Activated CD4-positive, alpha-beta T cell treated with anti-CD3 and anti-CD28 coated beads, Interleukin-2, amount 10 ng/mL, durations not matched to agents 7 days and 5 days (primary cell): ENCODE results near the gene PMM1. TPM values are rescaled to one million over a fixed set of nuclear protein-coding genes. Genes with fewer than 3 reads are reported as not detected.
"Not testable (repeated sequence)": the region's sequence is repeated elsewhere in the genome, so short reads cannot be mapped to it uniquely, and the experiment has no call there.

Source experiments
- CTCF ChIA-PET: fragments of 350-600 bp; sonication (Branson Sonifier 250); formaldehyde crosslinking; loops from one replicate; lab custom pipeline; 2021; ENCODE audit warnings: antibody characterized with exemption; lab: Charles Lee
- POLR2A ChIA-PET: fragments of 350-600 bp; sonication (Branson Sonifier 250); formaldehyde crosslinking; loops from one replicate; lab custom pipeline; 2021; ENCODE audit warnings: antibody characterized with exemption; lab: Charles Lee
- DNase-seq: peaks from one replicate; pipeline ENCODE4 v3.0.0-alpha.2; 2020
- H3K27ac Mint-ChIP-seq: one replicate; pipeline ENCODE4 v1.8.0; 2021; ENCODE audit warnings: mild to moderate bottlenecking, moderate library complexity, mixed read lengths
- H3K27me3 Mint-ChIP-seq: one replicate; pipeline ENCODE4 v1.8.0; 2021; ENCODE audit warnings: mixed read lengths
- H3K36me3 Mint-ChIP-seq: one replicate; pipeline ENCODE4 v1.8.0; 2021; ENCODE audit warnings: low read depth, mixed read lengths
- H3K4me1 Mint-ChIP-seq: one replicate; pipeline ENCODE4 v1.8.0; 2021; ENCODE audit warnings: mixed read lengths
- H3K4me3 Mint-ChIP-seq: one replicate; pipeline ENCODE4 v1.8.0; 2021; ENCODE audit warnings: mild to moderate bottlenecking, moderate library complexity, mixed read lengths
- H3K9me3 Mint-ChIP-seq: one replicate; pipeline ENCODE4 v1.8.0; 2021; ENCODE audit warnings: mixed read lengths
- total RNA-seq, 2 experiments: library from RNA; stranded (reverse); gene quantifications; one replicate each; pipeline ENCODE4 v1.2.3, GENCODE V29; 2021

Gene PMM1
- total RNA-seq, 2 experiments from 2014 or later = 33.7 to 39.7 TPM

DNA sequence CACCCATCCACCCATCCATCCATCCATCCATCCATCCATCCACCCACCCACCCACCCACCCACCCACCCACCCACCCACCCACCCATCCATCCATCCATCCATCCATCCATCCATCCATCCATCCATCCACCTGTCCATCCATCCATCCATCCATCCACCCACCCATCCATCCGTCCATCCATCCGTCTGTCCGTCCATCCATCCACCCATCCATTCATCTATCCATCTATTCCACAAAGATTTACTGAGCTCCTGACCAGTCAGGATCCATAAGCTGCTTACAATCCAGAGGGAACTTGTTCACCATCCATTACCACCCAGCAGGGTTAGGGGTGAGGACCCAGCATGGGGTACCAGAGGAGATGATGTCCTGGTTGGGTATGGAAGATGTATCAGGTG, 17.3 kb downstream of the PMM1 start:
- H3K36me3 Mint-ChIP-seq, DNase-seq, H3K9me3 Mint-ChIP-seq, H3K27ac Mint-ChIP-seq, POLR2A ChIA-PET, H3K4me1 Mint-ChIP-seq, H3K4me3 Mint-ChIP-seq, H3K27me3 Mint-ChIP-seq: not testable (repeated sequence)
- CTCF ChIA-PET = interaction anchor here (0.6 kb wide), 2 partner anchors 9 to 18 kb away, joined by 3 to 4 read pairs; no protein-coding TSS in a partner anchor

DNA sequence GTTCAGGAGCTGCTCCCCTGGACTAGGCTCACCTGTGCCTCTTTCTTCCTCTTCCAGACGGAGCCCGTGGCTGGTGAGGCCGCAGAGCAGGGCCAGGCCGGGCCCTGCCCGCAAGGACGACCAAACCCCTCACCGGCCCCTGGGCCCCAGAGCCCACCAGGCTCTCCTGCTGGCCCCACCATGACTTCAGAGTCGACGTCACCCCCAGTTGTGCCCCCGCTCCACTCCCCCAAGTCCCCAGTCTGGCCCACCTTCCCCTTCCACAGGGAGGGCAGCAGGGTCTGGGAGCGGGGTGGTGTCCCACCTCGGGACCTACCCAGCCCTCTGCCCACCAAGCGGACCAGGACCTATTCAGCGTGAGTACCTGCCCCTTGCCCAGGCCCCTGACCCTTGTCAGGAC, 17.9 kb downstream of the PMM1 start:
- peaks cover 2% of the 10 kb centered on the region for H3K36me3 Mint-ChIP-seq
- ChIA-PET CTCF (interaction anchor here (1.1 to 2.5 kb wide), 2 partner anchors 11 to 168 kb away, joined by 4 to 7 read pairs; partner anchors contain the start of gene CSDC2), POLR2A (no interaction called here)
- no peaks in the 10 kb centered on the region for H3K27me3 Mint-ChIP-seq
- no peak overlapping the region for H3K4me3 Mint-ChIP-seq
- no peaks in the 10 kb centered on the region for H3K9me3 Mint-ChIP-seq
- H3K27ac Mint-ChIP-seq = no peak overlapping the region
- DNase-seq = no peak
- H3K4me1 Mint-ChIP-seq = peaks cover 2% of the 10 kb centered on the region

DNA sequence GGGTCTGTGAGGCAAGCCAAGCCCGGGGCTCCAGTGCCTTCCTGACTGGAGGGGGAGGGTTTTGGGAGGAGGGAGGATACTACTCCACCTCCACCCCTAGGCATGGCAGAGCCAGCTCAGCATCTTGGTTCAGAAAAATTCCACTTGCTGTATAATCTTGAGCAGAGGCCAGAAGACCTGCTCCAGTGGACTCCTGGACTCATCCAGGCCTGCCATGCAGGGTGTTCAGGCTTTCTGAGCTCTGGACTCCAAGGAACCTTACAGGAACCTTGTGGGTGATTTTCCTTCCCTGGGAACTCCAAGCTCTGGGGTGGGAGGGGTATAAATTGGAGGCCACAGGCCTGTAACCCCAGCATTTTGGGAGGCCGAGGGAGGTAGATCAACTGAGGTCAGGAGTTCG, 19.4 kb downstream of the PMM1 start:
- Mint-ChIP-seq H3K4me1 (peaks cover 4% of the 10 kb centered on the region), H3K36me3 (no peaks in the 10 kb centered on the region), H3K27me3 (no peaks in the 10 kb centered on the region), H3K27ac (no peak overlapping the region), H3K4me3 (no peak overlapping the region), H3K9me3 (no peaks in the 10 kb centered on the region)
- DNase-seq = no peak
- POLR2A ChIA-PET = interaction anchor here (0.6 kb wide), 1 partner anchor 11 kb away, joined by 3 read pairs; no protein-coding TSS in a partner anchor
- CTCF ChIA-PET = interaction anchor here (1.8 to 2.5 kb wide), 2 partner anchors 9 kb away, joined by 5 to 7 read pairs; partner anchors contain the start of gene CSDC2

DNA sequence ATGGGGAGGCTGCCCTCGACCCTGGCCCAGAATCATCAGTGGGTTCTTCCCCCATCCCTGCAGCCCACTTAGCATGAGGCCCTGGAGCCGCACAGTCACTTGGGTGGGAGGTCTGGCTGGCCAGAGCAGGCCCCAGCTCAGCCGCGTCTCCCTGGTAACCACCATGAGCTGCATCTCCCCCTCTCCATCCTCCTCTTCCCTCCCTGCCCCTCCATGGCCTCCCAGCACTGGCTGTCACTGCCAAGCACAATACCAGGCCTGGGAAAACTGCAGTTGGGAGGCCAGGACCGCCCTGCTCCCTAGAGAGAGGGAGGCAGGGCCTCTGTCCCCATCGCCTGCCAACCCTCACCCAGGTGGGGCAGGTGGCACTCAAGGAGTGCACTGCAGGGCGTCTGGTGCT, 20.8 kb downstream of the PMM1 start:
- H3K9me3 Mint-ChIP-seq = no peaks in the 10 kb centered on the region
- DNase-seq = no peak
- no peaks in the 10 kb centered on the region for H3K36me3 Mint-ChIP-seq
- H3K4me3 Mint-ChIP-seq = no peak overlapping the region
- peaks cover 6% of the 10 kb centered on the region for H3K4me1 Mint-ChIP-seq
- H3K27me3 Mint-ChIP-seq = no peaks in the 10 kb centered on the region
- POLR2A ChIA-PET = no interaction called here
- H3K27ac Mint-ChIP-seq = no peak overlapping the region
- CTCF ChIA-PET = no interaction called here

DNA sequence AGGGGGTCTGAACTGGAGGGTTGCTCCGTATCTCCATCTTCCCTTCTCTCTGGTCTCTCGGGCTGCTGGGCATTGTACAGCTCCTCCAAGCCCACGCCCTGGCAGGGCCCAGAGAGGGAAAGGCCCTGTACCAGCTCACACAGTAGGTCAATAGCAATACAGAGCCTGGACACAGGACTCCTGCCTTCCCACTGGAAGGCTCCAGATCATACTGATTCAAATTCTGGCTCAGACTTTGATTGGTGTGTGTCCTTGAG, 22.2 kb downstream of the PMM1 start:
- no peak overlapping the region for H3K27ac Mint-ChIP-seq
- peaks cover 6% of the 10 kb centered on the region for H3K4me1 Mint-ChIP-seq
- CTCF ChIA-PET = interaction anchor here (1.0 to 1.2 kb wide), 2 partner anchors 61 to 164 kb away, joined by 3 to 4 read pairs; no protein-coding TSS in a partner anchor
- peaks cover 6% of the 10 kb centered on the region for H3K27me3 Mint-ChIP-seq
- H3K36me3 Mint-ChIP-seq = no peaks in the 10 kb centered on the region
- no peaks in the 10 kb centered on the region for H3K9me3 Mint-ChIP-seq
- DNase-seq = no peak
- H3K4me3 Mint-ChIP-seq = no peak overlapping the region
- POLR2A ChIA-PET = interaction anchor here (0.6 kb wide), 2 partner anchors 11 to 15 kb away, joined by 3 to 4 read pairs; no protein-coding TSS in a partner anchor

DNA sequence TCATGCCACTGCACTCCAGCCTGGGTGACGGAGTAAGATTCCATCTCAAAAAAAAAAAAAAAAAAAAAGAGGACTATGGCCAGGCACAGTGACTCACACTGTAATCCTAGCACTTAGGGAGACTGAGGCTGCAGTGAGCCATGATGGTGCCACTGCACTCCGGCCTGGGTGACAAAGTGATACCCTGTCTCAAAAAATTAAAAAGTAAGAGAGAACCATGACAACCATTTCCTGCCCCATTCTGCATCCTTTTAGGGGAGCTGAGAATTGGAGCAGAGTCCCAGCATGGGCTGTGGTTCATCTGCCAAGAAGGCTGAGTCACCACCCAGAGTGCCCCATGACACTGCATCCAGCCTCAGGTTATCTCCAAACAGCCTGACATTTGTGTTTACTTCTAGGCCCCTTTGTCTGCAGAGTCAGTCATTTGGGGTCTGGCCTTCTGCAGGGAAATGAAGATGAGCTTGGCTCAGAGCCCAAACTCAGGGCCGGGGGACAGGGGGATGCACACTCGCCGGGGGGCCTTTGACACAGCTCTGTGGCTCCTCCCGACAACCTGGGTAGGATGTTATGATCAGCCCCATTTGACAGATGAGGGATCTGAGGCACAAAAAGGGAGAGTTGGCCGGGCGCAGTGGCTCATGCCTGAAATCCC, 24.1 kb downstream of the PMM1 start:
- POLR2A ChIA-PET = no interaction called here
- peak; percentile 27 for DNase-seq
- Mint-ChIP-seq H3K9me3 (no peaks in the 10 kb centered on the region), H3K27me3 (peaks cover 17% of the 10 kb centered on the region), H3K4me3 (no peak overlapping the region), H3K4me1 (peaks cover 6% of the 10 kb centered on the region), H3K27ac (no peak overlapping the region), H3K36me3 (no peaks in the 10 kb centered on the region)
- CTCF ChIA-PET = interaction anchor here (1.0 to 1.2 kb wide), 2 partner anchors 15 to 361 kb away, joined by 3 read pairs; partner anchors contain the start of gene TNFRSF13C

DNA sequence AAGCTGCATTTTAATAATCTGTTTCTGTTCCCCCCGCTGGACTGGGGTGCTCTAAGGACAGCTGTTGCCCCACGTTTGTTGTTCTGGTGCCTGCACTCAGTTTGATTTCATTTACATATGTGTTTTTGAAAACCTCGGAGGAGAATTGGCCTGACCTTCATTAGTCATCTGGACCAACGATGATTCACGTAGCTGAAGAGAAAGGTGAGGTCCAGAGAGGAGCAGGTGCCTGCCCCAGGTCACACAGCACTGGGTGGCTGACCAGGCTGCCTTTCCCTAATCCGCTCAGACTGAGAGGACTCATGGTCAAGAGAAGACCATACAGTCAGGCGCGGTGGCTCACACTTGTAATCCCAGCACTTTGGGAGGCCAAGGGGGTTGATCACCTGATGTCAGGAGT, 25.1 kb downstream of the PMM1 start:
- peaks cover 25% of the 10 kb centered on the region for H3K27me3 Mint-ChIP-seq
- no peaks in the 10 kb centered on the region for H3K36me3 Mint-ChIP-seq
- H3K4me3 Mint-ChIP-seq = no peak overlapping the region
- POLR2A ChIA-PET = no interaction called here
- peaks cover 6% of the 10 kb centered on the region for H3K4me1 Mint-ChIP-seq
- DNase-seq = no peak
- H3K27ac Mint-ChIP-seq = no peak overlapping the region
- CTCF ChIA-PET = interaction anchor here (1.0 to 1.2 kb wide), 2 partner anchors 16 kb away, joined by 3 read pairs; no protein-coding TSS in a partner anchor
- no peaks in the 10 kb centered on the region for H3K9me3 Mint-ChIP-seq

DNA sequence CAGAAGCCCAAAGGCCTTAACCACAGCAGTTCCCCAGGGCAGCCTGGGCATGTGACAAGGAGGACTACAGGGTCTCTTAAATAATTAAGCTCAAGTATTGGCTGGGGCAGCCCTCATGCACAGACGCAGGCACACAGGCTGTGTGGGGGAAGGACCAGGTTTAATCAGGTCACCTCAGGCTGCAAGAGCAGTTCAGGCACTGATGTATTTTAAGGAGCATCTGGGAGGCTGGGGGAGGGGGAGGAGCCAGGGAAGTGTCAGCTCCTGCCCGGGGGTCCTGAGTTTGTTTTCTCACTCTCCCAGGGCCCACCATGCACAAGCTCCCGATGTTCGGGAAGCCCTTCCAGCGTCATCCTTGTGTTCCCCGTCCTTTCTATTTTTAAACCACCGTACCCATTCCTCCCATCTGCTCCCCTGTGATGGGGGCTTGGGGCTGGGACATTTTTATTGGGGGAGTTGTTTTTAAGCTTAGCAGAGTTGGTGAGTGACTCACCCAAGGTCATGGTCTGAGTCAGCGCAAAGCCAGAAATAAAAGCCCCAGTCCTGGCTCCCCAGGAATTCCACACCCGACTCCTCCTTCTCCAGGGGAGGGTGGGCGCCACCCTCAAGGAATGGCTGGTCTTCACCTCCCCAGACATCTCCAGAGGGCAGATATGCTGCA, 26.5 kb downstream of the PMM1 start:
- H3K27ac Mint-ChIP-seq = no peak overlapping the region
- no peaks in the 10 kb centered on the region for H3K36me3 Mint-ChIP-seq
- CTCF ChIA-PET = interaction anchor here (0.6 to 1.6 kb wide), 3 partner anchors 14 to 531 kb away, joined by 3 to 4 read pairs (median 4); partner anchors contain the start of gene PMM1
- POLR2A ChIA-PET = no interaction called here
- no peaks in the 10 kb centered on the region for H3K9me3 Mint-ChIP-seq
- H3K4me3 Mint-ChIP-seq = no peak overlapping the region
- DNase-seq = no peak
- H3K27me3 Mint-ChIP-seq = peaks cover 26% of the 10 kb centered on the region
- H3K4me1 Mint-ChIP-seq = peaks cover 6% of the 10 kb centered on the region

DNA sequence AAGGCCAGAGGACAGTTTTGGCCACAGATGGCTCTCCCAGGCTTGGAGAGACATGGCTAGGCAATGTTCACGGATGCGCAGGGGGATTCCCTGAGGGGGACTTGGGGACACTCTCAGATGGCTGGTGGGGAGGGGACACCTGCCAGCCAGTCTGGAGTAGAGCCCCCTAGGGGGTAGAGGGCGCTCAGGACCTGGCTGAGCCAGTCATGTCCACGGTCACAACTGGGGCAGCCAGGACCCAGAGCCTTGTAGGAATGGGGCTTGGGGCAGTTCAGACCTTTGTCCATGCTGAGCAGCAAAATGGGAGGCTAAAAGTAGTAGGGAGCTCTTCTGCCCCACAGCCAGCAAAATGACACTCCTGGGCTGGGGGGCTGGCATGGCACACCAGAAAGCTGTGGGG, 27.2 kb downstream of the PMM1 start:
- POLR2A ChIA-PET = no interaction called here
- H3K4me3 Mint-ChIP-seq = no peak overlapping the region
- CTCF ChIA-PET = interaction anchor here (0.8 to 1.6 kb wide), 3 partner anchors 14 to 27 kb away, joined by 3 to 4 read pairs (median 4); partner anchors contain the start of gene PMM1
- H3K36me3 Mint-ChIP-seq = no peaks in the 10 kb centered on the region
- peaks cover 9% of the 10 kb centered on the region for H3K4me1 Mint-ChIP-seq
- no peaks in the 10 kb centered on the region for H3K9me3 Mint-ChIP-seq
- no peak for DNase-seq
- peaks cover 26% of the 10 kb centered on the region for H3K27me3 Mint-ChIP-seq
- peak overlapping the region; percentile 54 for H3K27ac Mint-ChIP-seq

DNA sequence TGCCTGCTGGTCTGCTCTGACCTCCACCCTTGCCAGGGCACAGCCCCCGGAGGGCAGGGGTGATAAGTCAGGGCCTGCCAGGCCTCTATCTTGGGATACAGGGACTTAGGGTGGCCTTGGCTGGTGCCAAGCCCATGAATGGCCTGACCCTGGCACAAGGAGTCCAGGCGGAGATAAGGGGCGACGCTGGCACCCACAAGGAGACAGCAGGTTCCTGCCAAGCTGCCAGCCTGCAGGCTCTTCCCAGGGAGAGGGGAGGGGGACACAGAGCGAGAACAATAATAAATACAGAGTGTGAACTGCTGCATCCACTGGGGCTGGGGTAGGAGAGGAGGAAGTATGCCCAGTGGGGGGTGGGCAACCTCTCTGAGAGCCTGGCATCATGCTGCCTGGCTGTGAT, 27.9 kb downstream of the PMM1 start:
- Mint-ChIP-seq H3K27ac (no peak overlapping the region), H3K4me1 (peaks cover 11% of the 10 kb centered on the region), H3K4me3 (no peak overlapping the region), H3K36me3 (no peaks in the 10 kb centered on the region), H3K9me3 (no peaks in the 10 kb centered on the region), H3K27me3 (peaks cover 26% of the 10 kb centered on the region)
- no peak for DNase-seq
- ChIA-PET POLR2A (no interaction called here), CTCF (interaction anchor here (0.8 to 1.7 kb wide), 2 partner anchors 9 to 20 kb away, joined by 4 to 7 read pairs; no protein-coding TSS in a partner anchor)

DNA sequence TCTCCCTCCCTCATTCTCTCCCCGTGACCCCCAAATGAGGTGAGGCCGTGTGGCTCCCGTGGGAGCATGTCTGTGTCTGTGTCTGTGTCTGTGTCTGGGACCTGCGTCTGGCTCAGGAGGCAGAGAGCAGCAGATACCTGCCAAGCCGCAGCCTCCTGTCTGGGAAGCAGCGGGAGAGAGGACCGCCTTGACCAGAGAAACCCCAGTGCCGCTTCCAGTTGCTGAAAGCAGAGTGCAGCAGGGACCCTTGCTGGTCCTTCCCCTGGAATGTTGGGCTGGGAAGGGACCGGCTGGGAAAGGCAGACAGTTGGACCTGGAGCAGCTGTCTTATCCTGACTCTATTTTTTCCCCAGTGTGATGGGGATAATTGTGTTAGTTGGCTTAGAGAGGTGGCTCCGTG, 28.3 kb downstream of the PMM1 start:
- H3K9me3 Mint-ChIP-seq = no peaks in the 10 kb centered on the region
- CTCF ChIA-PET = interaction anchor here (1.7 kb wide), 1 partner anchor 9 kb away, joined by 7 read pairs; no protein-coding TSS in a partner anchor
- POLR2A ChIA-PET = no interaction called here
- H3K4me3 Mint-ChIP-seq = no peak overlapping the region
- H3K4me1 Mint-ChIP-seq = peaks cover 11% of the 10 kb centered on the region
- no peak for DNase-seq
- no peaks in the 10 kb centered on the region for H3K36me3 Mint-ChIP-seq
- peaks cover 28% of the 10 kb centered on the region for H3K27me3 Mint-ChIP-seq
- H3K27ac Mint-ChIP-seq = no peak overlapping the region

DNA sequence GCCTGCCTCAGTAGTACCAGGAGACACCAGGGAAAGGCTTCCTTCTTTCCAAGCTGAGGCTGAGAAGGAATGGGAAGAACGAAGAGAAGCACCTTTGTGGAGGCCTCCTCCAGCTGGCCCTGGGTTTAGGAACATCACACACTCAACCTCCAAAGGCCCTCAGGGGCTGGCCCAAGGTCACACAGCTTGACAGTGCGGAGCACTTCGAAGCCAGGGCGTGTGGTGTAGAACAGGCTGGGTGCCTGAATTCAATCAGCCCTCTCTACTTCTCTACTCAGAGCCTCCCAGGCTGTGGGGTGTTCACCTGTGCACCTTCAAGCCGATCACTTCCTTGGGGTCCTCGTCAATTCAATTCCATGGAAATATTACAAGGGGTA, 29.6 kb downstream of the PMM1 start:
- Mint-ChIP-seq H3K36me3 (no peaks in the 10 kb centered on the region), H3K27me3 (peaks cover 29% of the 10 kb centered on the region), H3K27ac (no peak overlapping the region), H3K4me3 (no peak overlapping the region), H3K9me3 (no peaks in the 10 kb centered on the region), H3K4me1 (peaks cover 6% of the 10 kb centered on the region)
- no peak for DNase-seq
- ChIA-PET POLR2A (no interaction called here), CTCF (interaction anchor here (1.1 to 1.7 kb wide), 2 partner anchors 10 to 19 kb away, joined by 3 to 7 read pairs; no protein-coding TSS in a partner anchor)

DNA sequence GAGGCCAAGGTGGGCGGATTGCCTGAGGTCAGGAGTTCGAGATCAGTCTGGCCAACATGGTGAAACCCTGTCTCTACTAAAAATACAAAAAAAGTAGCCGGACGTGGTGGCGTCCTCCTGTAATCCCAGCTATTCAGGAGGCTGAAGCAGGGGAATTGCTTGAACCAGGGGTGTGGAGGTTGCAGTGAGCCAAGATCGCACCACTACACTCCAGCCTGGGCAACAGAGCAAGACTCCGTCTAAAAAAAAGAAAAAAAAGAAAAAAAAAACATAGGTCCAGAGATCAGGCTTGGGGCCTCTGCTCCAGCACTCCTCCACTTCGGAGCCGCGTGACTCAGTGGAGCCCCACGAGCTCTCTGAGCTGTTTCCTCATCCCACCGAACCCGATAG, 31.4 kb downstream of the PMM1 start:
- CTCF ChIA-PET = interaction anchor here (0.6 to 1.2 kb wide), 3 partner anchors 63 to 331 kb away, joined by 3 to 5 read pairs (median 3); partner anchors contain the start of genes DESI1 and XRCC6
- H3K36me3 Mint-ChIP-seq, DNase-seq, POLR2A ChIA-PET, H3K4me1 Mint-ChIP-seq, H3K4me3 Mint-ChIP-seq, H3K27ac Mint-ChIP-seq, H3K9me3 Mint-ChIP-seq: not testable (repeated sequence)
- H3K27me3 Mint-ChIP-seq = peaks cover 29% of the 10 kb centered on the region
